Sigmoid colon (tissue), 7 donors: ENCODE data around the gene TTC33. TPM values are rescaled to one million over a fixed set of nuclear protein-coding genes. Genes with fewer than 3 reads are reported as not detected.
"Not testable (repeated sequence)": the region's sequence is repeated elsewhere in the genome, so short reads cannot be mapped to it uniquely, and the experiment has no call there.

Source experiments
- DNase-seq: peaks from one replicate; pipeline ENCODE4 v3.0.0-alpha.2; 2019
- H3K27ac ChIP-seq, 4 donors: fragments of 200-600 bp; sonication (generic); one replicate each; pipeline ENCODE4 v1.5.1; 2016 to 2019; ENCODE audit warnings: mild to moderate bottlenecking in 1 of 4
- H3K27me3 ChIP-seq, 3 donors: fragments of 200-600 bp; sonication (generic); one replicate each; pipeline ENCODE4 v1.5.1; 2019; ENCODE audit warnings: mild to moderate bottlenecking in 1 of 3
- H3K36me3 ChIP-seq, 4 donors: fragments of 200-600 bp; sonication (generic); one replicate each; pipeline ENCODE4 v1.5.1; 2016 to 2019
- H3K4me1 ChIP-seq, 4 donors: fragments of 200-600 bp; sonication (generic); one replicate each; pipeline ENCODE4 v1.5.1; 2017 to 2019
- H3K4me3 ChIP-seq, 4 donors: fragments of 200-600 bp; sonication (generic); one replicate each; pipeline ENCODE4 v1.5.1; 2017 to 2019; ENCODE audit warnings: mild to moderate bottlenecking in 2 of 4, moderate library complexity in 1 of 4
- H3K9me3 ChIP-seq, 4 donors: fragments of 200-600 bp in 3 of 4; sonication (generic) in 3 of 4; one replicate each; pipeline versions ENCODE4 v1.5.1 to v1.6.1; 2013 to 2019
- CTCF ChIP-seq, 4 experiments: fragments of 450-650 bp in 3 of 4; fragments of 200-600 bp in 1 of 4; IDR thresholded peaks; one replicate each; pipeline ENCODE4 v1.5.1; 2016 to 2019; ENCODE audit warnings: antibody characterized with exemption in 4 of 4, mild to moderate bottlenecking in 3 of 4, moderate library complexity in 2 of 4
- EP300 ChIP-seq, 4 donors: sonication (generic); formaldehyde crosslinking; IDR thresholded peaks; one replicate each; pipeline ENCODE4 v1.6.1; 2017; ENCODE audit warnings: antibody characterized with exemption in 4 of 4
- POLR2A ChIP-seq, 2 donors: fragments of 450-650 bp; IDR thresholded peaks; one replicate each; pipeline ENCODE4 v1.6.1; 2016; ENCODE audit warnings: antibody characterized with exemption in 2 of 2, mild to moderate bottlenecking in 2 of 2, moderate library complexity in 2 of 2
- POLR2AphosphoS5 ChIP-seq, 4 donors: sonication (generic); formaldehyde crosslinking; IDR thresholded peaks; one replicate each; pipeline ENCODE4 v1.6.1; 2017; ENCODE audit warnings: antibody characterized with exemption in 4 of 4
- WGBS, 2 donors: extraction: QIAGEN DNeasy Blood & Tissue Kit; methylation state at CpG; one replicate each; pipeline ENCODE4 v1.1.7; 2013; 5-methylcytosine and 5-hydroxymethylcytosine counted together
- intact Hi-C: fragments of 100-400 bp; cut with DNase I; formaldehyde crosslinking; loops from one replicate; pipeline ENCODE4 v1.15.1; 2023
- polyA plus RNA-seq, 3 donors: library from polyadenylated mRNA; stranded (reverse); fragments of 200-250 nt; gene quantifications; one replicate each; pipeline ENCODE4 v1.2.3, GENCODE V29; 2013
- total RNA-seq, 4 donors: library from RNA; depleted of rRNA; stranded (reverse); fragments of >200 nt; gene quantifications; one replicate each; pipeline ENCODE4 v1.1.0, GENCODE V29; 2016
- donor health status: healthy with polysubstance abuse.
- donor health status: Bipolar disorder and iron deficiency.
- donor health status: healthy.

Gene TTC33
- total and polyA plus RNA-seq, 7 donors = 6.6 to 33.2 (median 18.0) TPM

DNA sequence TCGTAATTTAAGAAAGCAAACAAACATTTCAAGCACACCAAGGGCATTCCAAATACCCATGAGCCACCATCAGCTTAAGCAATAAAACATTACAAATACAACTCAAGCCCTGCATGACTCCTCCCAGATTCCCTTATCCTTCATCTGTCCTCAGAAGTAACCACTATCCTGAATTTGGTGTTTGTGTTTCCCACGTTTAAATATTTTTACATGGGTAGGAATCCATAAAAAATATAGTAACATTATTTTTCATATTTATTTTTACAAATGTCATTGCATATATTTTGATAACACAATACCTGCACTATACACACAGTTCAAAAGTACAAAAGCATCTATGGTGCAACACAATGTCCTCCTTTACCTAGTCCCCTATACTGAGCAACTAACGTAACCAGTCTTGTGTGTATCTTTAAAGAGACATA, 36.0 kb upstream of the TTC33 start:
- H3K27ac ChIP-seq = no peak overlapping the region
- 9 to 63% methylated on average over 3 of the region's 3 CpGs for WGBS, 2 donors

GRCh38 chr5:40790947-40791593, 35.3 kb upstream of the TTC33 start:
- Histone ChIP-seq H3K4me1 (peaks cover 0 to 25% (median 21%) of the 10 kb centered on the region in 4 donors), H3K4me3 (no peak overlapping the region), H3K27ac (no peak overlapping the region), H3K27me3 (no peaks in the 10 kb centered on the region), H3K36me3 (no peaks in the 10 kb centered on the region), H3K9me3 (no peaks in the 10 kb centered on the region)
- DNase-seq = no peak
- TF ChIP-seq POLR2A (IDR thresholded peaks at IDR 0.05) (no peak), EP300 (IDR thresholded peaks at IDR 0.05) (no peak), CTCF (IDR thresholded peaks at IDR 0.05) (no peak)
- intact Hi-C loops = no loop called here
- WGBS, 2 donors = 39 to 78% methylated on average over 3 of the region's 3 CpGs

More for the DNA sequence above, 36.0 kb upstream of the TTC33 start:
- DNase-seq = no peak
- Histone ChIP-seq H3K4me1 (peaks cover 0 to 32% (median 26%) of the 10 kb centered on the region in 4 donors), H3K9me3 (no peaks in the 10 kb centered on the region), H3K4me3 (no peak overlapping the region), H3K36me3 (no peaks in the 10 kb centered on the region), H3K27me3 (no peaks in the 10 kb centered on the region)
- TF ChIP-seq POLR2A (IDR thresholded peaks at IDR 0.05) (no peak), EP300 (IDR thresholded peaks at IDR 0.05) (no peak), CTCF (IDR thresholded peaks at IDR 0.05) (no peak), POLR2AphosphoS5 (IDR thresholded peaks at IDR 0.05) (no peak)
- intact Hi-C loops = no loop called here

- intact Hi-C loops = not testable (repeated sequence)
These were observed 33.2 kb upstream of the TTC33 start for GRCh38 chr5:40788941-40789340.

DNA sequence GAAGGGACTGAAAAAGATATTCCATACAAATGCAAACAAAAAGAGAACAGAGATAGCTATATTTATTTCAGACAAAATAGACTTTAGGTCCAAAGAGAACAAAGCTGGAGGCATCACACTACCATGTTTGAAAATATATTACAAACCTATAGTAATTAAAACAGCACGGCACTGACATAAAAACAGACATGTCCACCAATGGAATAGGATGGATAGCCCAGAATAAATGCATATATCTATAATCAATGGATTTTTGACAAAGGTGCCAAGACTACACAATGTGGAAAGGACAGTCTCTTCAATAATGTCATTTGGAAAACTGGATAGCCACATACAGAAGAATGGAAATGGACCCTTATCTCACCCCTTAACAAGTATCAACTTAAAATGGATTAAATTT, 32.2 kb upstream of the TTC33 start:
- intact Hi-C loops = no loop called here
- Histone ChIP-seq H3K4me3 (no peak overlapping the region), H3K36me3 (no peaks in the 10 kb centered on the region), H3K27me3 (no peaks in the 10 kb centered on the region), H3K9me3 (no peaks in the 10 kb centered on the region), H3K4me1 (peaks cover 0 to 28% (median 15%) of the 10 kb centered on the region in 4 donors), H3K27ac (no peak overlapping the region)
- TF ChIP-seq POLR2A (IDR thresholded peaks at IDR 0.05) (no peak), EP300 (IDR thresholded peaks at IDR 0.05) (no peak), POLR2AphosphoS5 (IDR thresholded peaks at IDR 0.05) (no peak), CTCF (IDR thresholded peaks at IDR 0.05) (no peak)
- 98% methylated on average over 1 of the region's 1 CpG for WGBS, 2 donors
- DNase-seq = no peak

More at GRCh38 chr5:40788941-40789340, 33.2 kb upstream of the TTC33 start:
- not testable (repeated sequence) for H3K9me3 ChIP-seq, DNase-seq, H3K36me3 ChIP-seq, H3K27ac ChIP-seq, H3K4me3 ChIP-seq, H3K27me3 ChIP-seq
- peaks cover 0 to 27% (median 15%) of the 10 kb centered on the region in 4 donors for H3K4me1 ChIP-seq
- 95 to 97% methylated on average over 5 of the region's 5 CpGs for WGBS, 2 donors

GRCh38 chr5:40786664-40787063, 30.9 kb upstream of the TTC33 start:
- H3K27ac ChIP-seq, intact Hi-C loops, H3K4me3 ChIP-seq, DNase-seq, H3K27me3 ChIP-seq, H3K9me3 ChIP-seq, H3K36me3 ChIP-seq: not testable (repeated sequence)
- WGBS, 2 donors = 98% methylated on average over 3 of the region's 3 CpGs
- H3K4me1 ChIP-seq = peaks cover 0 to 24% (median 14%) of the 10 kb centered on the region in 4 donors

GRCh38 chr5:40784916-40785315, 29.2 kb upstream of the TTC33 start:
- no peaks in the 10 kb centered on the region for H3K36me3 ChIP-seq
- H3K27me3 ChIP-seq = no peaks in the 10 kb centered on the region
- H3K4me3 ChIP-seq = no peak overlapping the region
- no peak for DNase-seq
- H3K9me3 ChIP-seq = no peaks in the 10 kb centered on the region
- intact Hi-C loops = no loop called here
- 71 to 74% methylated on average over 1 of the region's 1 CpG for WGBS, 2 donors
- peaks cover 0 to 20% (median 11%) of the 10 kb centered on the region in 4 donors for H3K4me1 ChIP-seq
- TF ChIP-seq POLR2AphosphoS5 (IDR thresholded peaks at IDR 0.05) (no peak), EP300 (IDR thresholded peaks at IDR 0.05) (no peak), CTCF (IDR thresholded peaks at IDR 0.05) (no peak), POLR2A (IDR thresholded peaks at IDR 0.05) (no peak)
- H3K27ac ChIP-seq = no peak overlapping the region
